Epithelial cell of esophagus (primary cell): Measurements from ENCODE around the gene DOCK9.

Experiments
- DNase-seq: peaks from one replicate; pipeline ENCODE4 v3.0.0; 2010; ENCODE audit warnings: low read depth
- H3K4me3 ChIP-seq: 2 replicates; pipeline ENCODE4 v1.5.1; 2011; ENCODE audit warnings: mild to moderate bottlenecking, low read length, control low read depth
- CTCF ChIP-seq: IDR thresholded peaks from 2 replicates; pipeline ENCODE4 v1.5.1; 2011; ENCODE audit warnings: low read depth, mild to moderate bottlenecking, low read length, control low read depth, inconsistent platforms; ENCODE audit not compliant: insufficient read depth; ENCODE audit errors: missing control alignments

DOCK9 gene

GRCh38 chr13:98959786-98960605 is 17.9 kb downstream of the DOCK9 start:
- no peak overlapping the region for H3K4me3 ChIP-seq
- DNase-seq = no peak
- no peak for TF ChIP-seq CTCF

DNA sequence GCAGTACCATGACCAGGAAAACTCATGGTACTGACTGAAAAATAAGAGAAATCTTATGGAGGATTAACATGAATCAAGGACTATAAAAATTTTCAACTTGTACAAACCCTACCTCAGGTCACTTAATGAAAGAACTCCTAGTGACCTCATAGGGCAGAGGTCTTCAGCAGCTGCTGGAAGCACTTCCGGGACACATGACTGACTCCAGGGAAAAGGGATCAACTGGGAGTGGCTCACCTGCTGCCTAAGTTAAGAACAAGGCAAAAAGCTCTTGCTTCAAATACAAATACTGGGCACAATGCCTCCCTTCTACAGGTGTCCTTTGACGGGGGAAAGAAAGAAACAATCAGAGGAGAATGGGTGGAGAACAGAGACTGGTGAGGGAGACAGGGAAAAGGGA is 18.6 kb downstream of the DOCK9 start:
- no peak for TF ChIP-seq CTCF

DNA sequence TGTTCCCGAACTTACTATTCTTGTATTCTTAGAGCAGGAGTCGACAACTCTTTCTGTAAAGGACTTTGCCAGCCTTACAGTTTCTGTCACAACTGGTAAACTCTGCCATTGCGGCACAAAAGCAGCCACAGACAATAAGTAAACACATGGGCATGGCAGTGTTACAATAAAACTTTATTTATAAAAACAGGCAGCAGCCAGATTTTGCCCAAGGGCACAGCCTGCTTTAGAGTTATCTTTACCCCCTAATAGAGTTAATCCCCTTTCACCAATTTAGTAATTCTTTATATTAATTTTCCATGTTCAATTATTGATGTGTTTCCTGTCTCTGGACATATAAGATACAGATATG is 19.4 kb downstream of the DOCK9 start:
- no peak for TF ChIP-seq CTCF
- H3K4me3 ChIP-seq = no peak overlapping the region
- no peak for DNase-seq

More for the DNA sequence above, 18.6 kb downstream of the DOCK9 start:
- no peak for DNase-seq
- no peak overlapping the region for H3K4me3 ChIP-seq

DNA sequence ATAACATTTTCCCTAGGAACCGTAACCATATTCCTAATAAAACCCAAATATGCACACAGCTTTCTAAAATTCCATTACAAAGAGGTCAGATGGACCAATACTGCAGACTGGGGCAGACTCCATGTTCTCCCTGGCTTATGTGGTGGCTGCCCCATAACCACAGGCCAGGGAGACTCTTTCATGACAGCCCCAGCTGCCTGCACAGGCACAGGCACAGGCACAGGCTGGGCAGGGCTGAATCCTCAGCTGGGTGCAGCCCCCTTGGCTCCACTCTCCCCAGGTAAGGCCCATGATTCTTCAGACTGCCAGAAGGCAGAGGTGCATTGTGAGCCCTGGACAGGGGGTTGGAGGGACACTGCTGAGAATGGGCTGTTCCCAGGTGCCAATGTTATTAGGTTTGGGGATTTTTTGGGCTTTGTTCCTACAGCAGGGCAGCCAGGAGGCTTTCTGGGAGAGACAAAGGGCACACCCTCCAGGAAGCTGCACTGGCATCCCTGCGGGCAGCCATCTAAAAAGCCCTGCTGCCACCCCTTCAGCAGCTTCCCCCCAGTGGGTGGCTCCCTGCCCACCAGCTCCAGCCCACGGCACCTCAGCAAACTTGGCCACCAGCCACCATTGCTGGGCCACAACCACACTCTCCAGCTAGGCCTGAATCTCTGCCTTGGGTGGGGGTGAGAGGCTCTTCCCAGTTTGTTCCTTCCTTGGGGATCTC is 20.0 kb downstream of the DOCK9 start:
- TF ChIP-seq CTCF = no peak
- DNase-seq = no peak
- no peak overlapping the region for H3K4me3 ChIP-seq

DNA sequence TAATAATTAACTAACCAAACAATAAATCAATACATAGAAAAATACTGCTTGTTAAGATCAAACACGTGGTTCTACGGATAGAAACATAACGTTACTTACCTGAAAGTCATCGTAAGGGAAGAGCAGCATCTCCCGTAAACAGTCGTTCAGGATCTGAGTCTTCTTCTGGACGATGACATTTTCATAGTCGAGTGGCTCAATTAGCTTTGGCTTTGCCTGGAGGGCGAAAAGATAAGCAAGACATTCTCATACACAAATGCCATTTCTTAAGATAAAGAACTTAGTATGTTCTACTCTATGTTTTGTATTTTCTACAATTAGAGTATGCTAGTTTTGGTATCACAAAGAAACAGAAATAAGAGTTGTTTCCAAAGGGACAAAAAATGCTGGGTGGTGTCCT is 22.5 kb downstream of the DOCK9 start:
- TF ChIP-seq CTCF = no peak
- no peak for DNase-seq
- H3K4me3 ChIP-seq = no peak overlapping the region

DNA sequence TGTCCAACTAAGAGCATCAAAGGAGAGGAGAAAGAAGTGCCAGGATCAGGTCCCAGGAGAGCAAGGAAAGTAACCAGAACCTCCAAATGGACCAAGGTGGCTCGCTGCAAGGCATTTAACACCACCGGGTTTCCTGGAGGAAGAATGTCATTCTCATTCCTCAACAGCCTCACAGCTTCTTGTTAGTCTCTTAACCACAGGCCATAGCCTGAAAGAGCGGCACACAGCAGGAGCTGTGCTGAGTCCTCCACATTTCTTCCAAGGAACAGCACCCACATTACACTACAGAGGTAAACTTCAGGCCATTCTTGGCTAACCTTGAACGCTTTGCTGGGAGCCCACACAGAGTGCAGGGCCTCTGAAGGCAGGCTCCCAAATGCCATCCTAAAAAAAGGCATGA is 23.6 kb downstream of the DOCK9 start:
- H3K4me3 ChIP-seq = no peak overlapping the region
- TF ChIP-seq CTCF = no peak
- DNase-seq = no peak
